ENCODE data around the gene NOTCH1.

NOTCH1 gene

DNA sequence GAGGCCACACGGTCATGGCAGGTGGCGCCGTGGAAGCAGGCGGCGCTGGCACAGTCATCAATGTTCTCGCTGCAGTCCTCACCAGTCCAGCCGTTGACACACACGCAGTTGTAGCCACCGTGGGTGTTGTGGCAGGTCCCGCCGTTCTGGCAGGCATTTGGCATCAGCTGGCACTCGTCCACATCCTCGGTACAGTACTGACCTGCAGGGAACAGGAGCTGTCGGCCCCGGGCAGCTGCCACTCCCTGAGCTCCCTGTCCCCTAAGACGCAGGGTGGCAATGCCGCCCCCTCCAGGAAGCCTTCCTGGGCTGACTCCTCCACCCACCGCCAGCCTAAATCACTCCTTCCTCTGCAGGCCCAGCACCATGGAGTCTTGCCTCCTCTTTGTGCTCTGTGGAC, 27.2 kb downstream of the NOTCH1 start:
- no peak for TF ChIP-seq GATA3 (IDR thresholded peaks at IDR 0.05; ENCODE audit: low read depth, low read length)
- TF ChIP-seq GATA2 (IDR thresholded peaks at IDR 0.05; ENCODE audit: low read depth, low read length) = no peak

DNA sequence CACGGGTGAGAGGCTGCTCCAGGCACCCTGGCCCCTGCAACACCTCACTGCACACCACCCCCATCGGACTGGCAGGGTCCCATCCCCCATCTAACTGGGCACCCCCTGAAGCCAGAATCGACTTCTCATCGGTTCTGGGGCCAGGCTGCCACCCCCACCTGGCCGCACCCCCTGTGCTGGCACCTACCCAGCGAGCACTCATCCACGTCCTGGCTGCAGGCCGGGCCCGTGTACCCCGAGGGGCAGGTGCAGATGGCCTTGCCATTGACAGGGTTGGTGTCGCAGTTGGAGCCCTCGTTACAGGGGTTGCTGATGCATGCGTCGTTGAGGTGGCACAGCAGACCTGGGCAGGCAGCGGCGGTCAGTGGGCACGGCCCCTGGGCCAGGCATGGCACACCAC, 27.9 kb downstream of the NOTCH1 start:
- TF ChIP-seq GATA2 (IDR thresholded peaks at IDR 0.05; ENCODE audit: low read depth, low read length) (no peak), GATA3 (IDR thresholded peaks at IDR 0.05; ENCODE audit: low read depth, low read length) (no peak)

DNA sequence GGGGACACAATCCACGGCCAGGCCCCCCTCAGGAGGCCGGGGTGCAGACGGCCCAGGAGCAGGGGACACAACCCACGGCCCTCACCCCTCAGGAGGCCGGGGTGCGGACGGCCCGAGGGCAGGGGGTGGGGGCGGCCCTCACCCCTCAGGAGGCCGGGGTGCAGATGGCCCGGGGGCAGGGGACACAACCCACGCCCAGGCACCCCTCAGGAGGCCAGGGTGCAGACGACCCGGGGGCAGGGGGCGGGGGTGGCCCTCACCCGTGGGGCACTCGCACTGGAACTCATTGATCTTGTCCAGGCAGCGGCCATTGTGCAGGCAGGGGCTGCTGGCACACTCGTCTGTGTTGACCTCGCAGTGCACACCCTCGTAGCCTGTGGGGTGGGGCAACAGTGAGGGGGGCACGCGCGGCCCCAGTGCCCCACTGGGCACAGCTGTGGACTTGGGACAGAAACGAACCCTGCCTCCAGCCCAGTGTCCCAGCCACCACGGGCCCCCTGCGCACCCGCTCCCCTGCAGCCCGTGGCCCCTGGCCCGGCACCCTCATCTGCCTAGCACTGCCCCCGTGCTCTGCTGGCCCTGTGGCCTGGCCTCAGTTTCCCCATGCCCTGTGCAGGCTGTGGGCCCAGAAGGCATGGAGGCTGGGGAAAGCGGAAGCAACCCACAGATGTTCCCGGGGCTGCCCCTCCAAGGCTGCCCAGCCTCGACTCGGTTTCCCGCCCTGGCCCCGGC, 28.7 kb downstream of the NOTCH1 start:
- TF ChIP-seq GATA3 (IDR thresholded peaks at IDR 0.05; ENCODE audit: low read depth, low read length) (no peak), GATA2 (IDR thresholded peaks at IDR 0.05; ENCODE audit: low read depth, low read length) (no peak)

DNA sequence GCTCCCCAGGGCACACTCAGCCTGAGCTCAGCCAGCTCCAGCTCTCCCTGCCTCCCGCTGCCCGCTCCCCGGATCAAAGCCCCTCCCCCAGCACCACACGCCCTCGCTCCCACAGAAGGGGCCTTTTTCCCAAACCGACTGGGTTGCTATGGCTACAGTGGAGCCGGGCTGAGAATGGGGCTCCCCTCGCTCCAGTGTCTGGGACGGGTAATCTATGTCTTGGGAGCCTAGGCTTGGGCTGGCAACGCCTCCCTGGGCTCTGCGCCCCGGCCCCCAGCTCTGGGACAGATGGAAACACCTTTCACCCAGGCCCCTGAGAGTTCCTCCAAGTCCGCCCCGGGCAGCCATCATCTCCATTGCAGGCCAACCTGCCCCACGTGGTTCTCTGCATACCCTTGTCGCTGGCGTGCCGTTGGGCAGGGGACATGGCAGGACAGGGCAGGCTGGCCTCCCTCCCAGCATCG, 29.6 kb downstream of the NOTCH1 start:
- TF ChIP-seq GATA3 (IDR thresholded peaks at IDR 0.05; ENCODE audit: low read depth, low read length) (no peak), GATA2 (IDR thresholded peaks at IDR 0.05; ENCODE audit: low read depth, low read length) (no peak)

DNA sequence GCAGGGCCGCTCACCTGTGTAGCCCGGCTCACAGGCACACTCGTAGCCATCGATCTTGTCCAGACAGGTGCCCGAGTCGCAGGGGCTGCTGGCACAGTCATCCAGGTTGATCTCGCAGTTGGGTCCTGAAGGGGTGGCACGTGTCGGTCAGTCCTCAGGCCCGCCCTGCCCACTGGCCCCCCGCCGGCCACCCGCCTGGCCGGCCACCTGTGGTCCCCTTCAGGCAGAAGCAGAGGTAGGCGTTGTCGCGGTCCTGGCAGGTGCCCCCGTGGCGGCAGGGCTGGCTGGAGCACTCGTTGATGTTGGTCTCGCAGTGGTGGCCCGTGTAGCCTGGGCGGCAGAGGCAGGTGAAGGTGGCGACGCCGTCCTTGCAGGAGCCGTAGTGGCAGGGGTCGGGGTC, 30.6 kb downstream of the NOTCH1 start:
- TF ChIP-seq GATA3 (IDR thresholded peaks at IDR 0.05; ENCODE audit: low read depth, low read length) (no peak), GATA2 (IDR thresholded peaks at IDR 0.05; ENCODE audit: low read depth, low read length) (no peak)

DNA sequence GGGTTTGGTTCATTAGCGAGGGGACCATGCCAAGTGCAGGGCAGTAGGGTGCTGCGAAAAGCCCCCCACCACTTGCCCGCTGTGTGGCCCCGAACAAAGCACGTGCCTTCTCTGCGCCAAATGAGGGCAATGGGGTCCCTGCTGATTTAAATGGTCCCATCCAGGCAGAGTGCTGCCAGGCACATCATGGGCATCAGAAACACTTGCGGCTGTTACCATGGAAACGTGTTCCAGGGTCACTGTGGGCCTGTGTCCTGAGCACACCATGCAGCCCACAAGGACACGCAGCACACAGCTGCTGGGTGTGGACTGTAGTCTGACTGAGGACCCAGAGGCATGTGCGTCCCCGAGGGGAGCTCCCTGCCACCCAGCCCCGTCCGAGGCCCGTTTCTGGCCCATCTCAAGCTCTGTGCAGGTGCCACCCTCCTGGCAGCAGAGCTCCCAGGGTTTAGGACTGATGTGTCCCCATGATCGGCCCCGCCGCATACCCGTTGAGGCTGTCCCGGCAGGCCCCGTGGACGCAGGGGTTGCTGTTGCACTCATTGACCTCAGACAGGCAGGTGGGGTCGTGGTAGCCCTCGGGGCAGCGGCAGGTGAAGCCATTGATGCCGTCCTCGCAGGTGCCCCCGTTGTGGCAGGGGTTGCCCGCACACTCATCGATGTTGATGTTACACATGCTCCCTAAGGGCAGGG, 31.7 kb downstream of the NOTCH1 start:
- no peak for TF ChIP-seq GATA3 (IDR thresholded peaks at IDR 0.05; ENCODE audit: low read depth, low read length)
- no peak for TF ChIP-seq GATA2 (IDR thresholded peaks at IDR 0.05; ENCODE audit: low read depth, low read length)

DNA sequence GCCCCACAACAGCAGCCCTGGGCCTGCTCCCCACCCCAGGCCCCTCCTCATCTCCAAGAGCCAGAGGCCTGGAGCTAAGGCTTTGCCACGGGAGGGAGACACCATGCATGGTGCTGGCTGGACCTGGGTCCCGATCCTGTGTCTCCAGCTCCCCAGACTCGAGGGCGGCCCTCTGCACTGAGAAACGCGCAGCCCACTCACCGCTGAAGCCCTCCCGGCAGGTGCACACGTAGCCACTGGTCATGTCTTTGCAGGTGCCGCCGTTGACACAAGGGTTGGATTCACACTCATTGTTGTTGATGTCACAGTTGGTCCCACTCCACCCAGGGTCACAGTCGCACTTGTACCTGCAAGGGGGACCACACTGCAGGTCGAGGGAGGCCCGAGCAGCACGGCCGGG, 32.7 kb downstream of the NOTCH1 start:
- TF ChIP-seq GATA2 (IDR thresholded peaks at IDR 0.05; ENCODE audit: low read depth, low read length) (no peak), GATA3 (IDR thresholded peaks at IDR 0.05; ENCODE audit: low read depth, low read length) (no peak)

DNA sequence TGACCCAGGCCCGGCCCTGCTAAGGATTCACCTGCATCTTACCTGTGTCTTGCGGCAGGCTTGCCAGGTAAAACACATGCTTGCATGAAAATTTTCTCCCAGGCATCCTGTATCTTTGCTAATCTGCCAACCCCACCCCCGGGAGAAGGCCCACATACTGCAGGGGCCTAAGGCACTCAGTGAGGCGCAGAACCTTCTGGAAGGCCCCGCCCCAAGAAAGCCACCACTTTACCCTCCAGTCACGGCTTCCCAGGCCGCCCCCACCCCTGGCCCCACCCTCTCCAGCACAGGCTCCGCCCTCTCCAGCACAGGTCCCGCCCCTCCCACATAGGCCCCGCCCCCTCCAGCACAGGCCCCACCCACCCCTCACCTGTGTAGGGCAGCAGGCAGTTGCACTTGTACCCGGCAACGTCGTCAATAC, 33.2 kb downstream of the NOTCH1 start:
- TF ChIP-seq GATA2 (IDR thresholded peaks at IDR 0.05; ENCODE audit: low read depth, low read length) (no peak), GATA3 (IDR thresholded peaks at IDR 0.05; ENCODE audit: low read depth, low read length) (no peak)

DNA sequence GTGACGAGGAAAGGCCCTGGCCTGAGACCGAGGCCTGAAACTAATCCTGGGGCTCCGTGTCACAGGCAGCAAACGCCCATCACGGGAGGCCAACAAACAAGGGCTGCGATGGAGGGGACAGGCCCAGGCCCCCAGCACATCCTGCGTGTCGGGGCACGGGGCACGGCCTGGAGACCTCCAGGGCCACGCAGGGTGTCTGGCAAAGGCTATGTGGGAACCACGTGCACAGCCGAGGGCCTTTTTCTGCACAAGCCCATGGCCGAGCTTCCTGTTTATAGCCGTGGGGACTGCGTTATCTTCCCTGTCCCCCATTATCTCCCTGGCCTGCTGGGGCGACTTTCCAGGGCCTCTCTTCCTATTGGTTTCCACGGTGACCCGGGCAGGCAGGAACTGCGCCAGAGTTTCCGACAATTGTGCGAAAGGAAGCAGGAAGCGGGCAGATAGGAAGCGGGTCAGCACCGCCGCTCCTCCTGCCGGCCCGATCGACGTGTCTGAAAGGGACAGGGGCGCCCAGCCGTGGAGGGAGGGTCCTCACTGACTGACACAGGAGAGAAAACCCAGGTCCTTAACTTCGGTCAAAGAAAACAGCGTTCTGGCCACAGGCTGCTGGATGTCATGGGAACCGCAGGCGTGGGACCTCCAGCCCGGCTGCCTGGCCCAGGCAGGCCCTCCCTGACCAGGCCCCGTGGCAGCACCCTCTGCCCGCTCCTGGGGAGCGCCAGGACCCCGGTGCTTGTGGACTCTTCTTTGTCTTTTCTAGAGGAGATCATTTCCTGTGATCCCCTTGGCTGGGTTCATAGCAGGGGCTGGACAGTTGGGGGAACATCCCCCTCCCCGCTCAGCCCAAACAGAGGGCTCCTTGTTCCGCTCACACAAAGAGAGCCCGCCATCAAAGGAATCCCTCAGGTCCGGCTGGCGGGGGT, 33.9 kb downstream of the NOTCH1 start:
- TF ChIP-seq GATA3 (IDR thresholded peaks at IDR 0.05; ENCODE audit: low read depth, low read length) (no peak), GATA2 (IDR thresholded peaks at IDR 0.05; ENCODE audit: low read depth, low read length) (no peak)

DNA sequence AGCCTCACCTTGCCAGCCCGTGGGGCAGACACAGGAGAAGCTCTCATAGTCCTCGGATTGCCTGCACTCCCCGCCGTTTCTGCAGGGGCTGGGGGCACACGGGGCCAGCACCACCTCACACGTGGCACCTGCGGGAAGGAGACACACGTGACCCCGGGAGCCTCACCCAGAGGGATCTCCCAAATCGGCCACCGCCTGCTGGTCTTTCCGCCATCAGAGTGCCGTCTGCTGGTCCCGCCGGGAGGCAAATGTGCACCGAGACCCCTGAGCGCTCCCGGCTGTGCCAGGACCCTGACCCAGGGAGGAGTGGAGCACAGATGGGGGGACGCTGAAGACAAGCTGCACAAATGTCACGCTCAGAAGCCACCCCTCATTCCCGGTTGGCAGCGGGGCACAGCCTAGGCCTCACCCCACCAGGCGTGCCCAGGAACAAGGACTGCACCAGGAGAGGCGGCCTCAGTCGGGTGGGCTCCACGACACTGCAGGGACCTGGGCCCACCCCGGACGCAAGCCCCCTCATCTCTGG, 34.6 kb downstream of the NOTCH1 start:
- no peak for TF ChIP-seq GATA3 (IDR thresholded peaks at IDR 0.05; ENCODE audit: low read depth, low read length)

DNA sequence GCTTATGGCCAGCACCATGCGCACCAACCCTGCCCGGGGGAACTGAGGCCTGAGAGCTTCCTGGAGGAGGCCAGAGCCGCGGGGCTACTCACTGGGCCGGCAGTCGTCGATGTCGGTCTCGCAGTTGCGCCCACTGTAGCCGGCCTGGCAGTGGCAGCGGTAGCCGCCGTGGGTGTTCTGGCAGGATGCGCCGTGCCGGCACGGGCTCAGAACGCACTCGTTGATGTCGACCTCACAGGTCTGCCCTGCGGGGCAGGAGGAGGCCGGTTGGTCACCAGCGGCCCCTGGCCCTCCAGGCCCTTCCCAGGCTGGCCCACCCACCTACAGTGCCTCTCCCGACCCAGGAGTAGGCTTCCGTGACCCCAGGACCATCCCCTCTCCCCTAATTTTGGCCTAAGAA, 35.3 kb downstream of the NOTCH1 start:
- TF ChIP-seq GATA3 (IDR thresholded peaks at IDR 0.05; ENCODE audit: low read depth, low read length) = no peak
- no peak for TF ChIP-seq GATA2 (IDR thresholded peaks at IDR 0.05; ENCODE audit: low read depth, low read length)

DNA sequence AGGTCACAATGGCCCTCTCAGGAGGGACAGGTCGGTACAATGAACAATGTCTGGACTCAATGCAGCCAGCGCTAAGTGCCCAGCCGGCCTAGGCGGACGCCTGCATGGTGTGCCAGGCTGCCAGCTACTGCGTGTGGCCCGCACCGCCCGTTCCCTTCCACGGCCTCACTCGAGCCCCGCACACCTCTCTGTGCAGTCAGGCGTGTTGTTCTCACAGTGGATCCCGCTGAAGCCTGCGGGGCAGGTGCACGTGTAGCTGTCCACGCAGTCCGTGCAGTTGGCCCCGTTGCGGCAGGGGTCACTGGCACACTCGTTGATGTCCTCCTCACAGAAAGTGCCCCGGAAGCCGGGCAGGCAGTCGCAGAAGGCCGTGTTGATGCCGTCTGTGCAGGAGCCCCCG, 36.3 kb downstream of the NOTCH1 start:
- TF ChIP-seq GATA3 (IDR thresholded peaks at IDR 0.05; ENCODE audit: low read depth, low read length) = no peak
- TF ChIP-seq GATA2 (IDR thresholded peaks at IDR 0.05; ENCODE audit: low read depth, low read length) = no peak

DNA sequence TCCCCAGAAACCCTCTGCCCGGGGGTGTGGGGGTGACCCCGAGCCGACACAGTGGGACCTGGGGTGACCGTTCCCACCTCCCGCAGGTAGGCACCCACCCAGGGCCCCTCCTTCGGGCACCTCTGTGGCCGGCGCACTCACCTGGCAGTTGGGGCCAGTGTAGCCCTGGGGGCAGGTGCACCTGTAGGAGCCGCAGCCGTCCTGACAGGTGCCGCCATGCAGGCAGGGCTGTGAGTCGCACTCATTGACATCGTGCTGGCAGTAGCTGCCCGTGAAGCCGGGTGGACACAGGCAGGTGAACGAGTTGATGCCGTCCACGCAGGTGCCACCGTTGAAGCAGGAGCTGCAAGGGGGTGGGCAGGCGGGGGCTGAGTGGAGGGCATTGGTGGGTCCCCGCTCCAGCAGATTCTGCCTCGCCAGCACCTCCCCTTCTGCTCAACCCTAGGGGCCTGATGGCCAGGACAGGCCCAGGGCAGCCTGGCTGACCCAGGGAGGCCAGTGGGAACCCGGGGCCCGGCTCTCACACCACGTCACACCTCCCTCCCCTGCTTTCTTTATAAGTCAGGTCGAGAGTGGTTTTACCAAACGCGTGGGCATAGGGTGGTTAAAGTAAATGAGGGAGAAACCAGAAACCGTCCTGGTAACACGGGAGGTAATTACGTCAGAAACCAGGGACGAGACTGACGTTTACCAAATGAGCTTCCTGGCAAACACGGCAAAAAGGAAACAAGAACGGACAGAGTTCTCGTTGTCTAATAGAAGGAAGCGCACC, 36.9 kb downstream of the NOTCH1 start:
- TF ChIP-seq GATA2 (IDR thresholded peaks at IDR 0.05; ENCODE audit: low read depth, low read length) (no peak), GATA3 (IDR thresholded peaks at IDR 0.05; ENCODE audit: low read depth, low read length) (no peak)
